ENCODE data around the gene FHOD3.
A peak's percentile ranks its signal among the peaks of the same experiment; 100 is the strongest.

FHOD3 gene

DNA sequence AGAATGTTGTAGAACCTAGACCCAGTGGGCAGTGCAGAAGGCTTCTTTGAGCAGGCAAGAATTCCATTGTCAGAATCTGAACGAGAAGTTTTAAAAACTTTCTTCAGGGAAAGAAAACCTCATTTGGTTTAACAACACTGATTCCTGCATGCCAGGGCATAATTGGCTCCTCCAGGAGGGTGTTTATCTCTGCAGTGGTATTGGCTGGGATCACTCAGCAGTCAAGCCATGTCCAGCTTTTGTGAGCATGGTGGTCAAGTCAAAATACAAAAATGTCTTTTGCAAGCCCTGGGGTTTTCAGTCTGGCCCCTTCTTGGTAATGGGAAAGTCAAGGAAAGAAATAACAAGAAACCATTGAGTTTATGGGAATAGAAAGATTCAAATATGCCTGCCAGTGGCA is 28.3 kb downstream of the FHOD3 start:
- no peaks in the 10 kb centered on the region for H3K4me1 ChIP-seq (ENCODE audit: control insufficient read depth, insufficient read depth, low read length)
- H3K9me3 ChIP-seq (ENCODE audit: control insufficient read depth, insufficient read depth, low read depth, low read length): no peaks in the 10 kb centered on the region
- CTCF ChIA-PET: no interaction called here
- H3K27ac ChIP-seq (ENCODE audit: extremely low read depth, low read depth, low read length): no peak overlapping the region
- TF ChIP-seq ZNF133 (tag by site-specific recombination; IDR thresholded peaks at IDR 0.05) (peak; percentile 34; the same call in 1 of the 2 replicates), ZNF391 (tag by site-specific recombination; IDR thresholded peaks at IDR 0.05; ENCODE audit: borderline replicate concordance, low read depth) (no peak)
- POLR2A ChIA-PET: no interaction called here
- no peaks in the 10 kb centered on the region for H3K36me3 ChIP-seq (ENCODE audit: control insufficient read depth in 2 of 2, insufficient read depth in 1 of 2, low read length in 2 of 2)
- no peak overlapping the region for H3K4me3 ChIP-seq (ENCODE audit: low read depth, low read length)

DNA sequence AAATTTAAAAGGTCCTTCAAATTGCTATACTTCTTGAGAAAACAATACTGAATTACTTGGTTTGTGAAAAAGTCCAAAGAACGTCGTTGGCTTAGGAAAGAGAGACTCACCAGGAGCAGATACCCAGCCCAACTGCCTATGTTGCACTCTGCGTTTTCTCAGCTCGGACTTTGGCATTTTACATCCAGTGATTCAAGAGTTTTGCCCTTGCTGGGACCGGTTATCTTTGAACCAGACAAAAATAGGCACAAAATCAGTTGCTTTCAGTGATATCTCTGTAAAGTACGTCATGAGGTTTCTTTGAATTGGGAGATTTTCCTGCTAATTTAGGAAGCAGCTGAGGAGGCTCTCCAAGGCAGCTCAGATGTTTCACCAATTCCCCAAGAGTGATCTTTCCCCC is 29.3 kb downstream of the FHOD3 start:
- POLR2A ChIA-PET: no interaction called here
- Histone ChIP-seq H3K36me3 (ENCODE audit: control insufficient read depth in 2 of 2, insufficient read depth in 1 of 2, low read length in 2 of 2) (no peaks in the 10 kb centered on the region), H3K9me3 (ENCODE audit: control insufficient read depth, insufficient read depth, low read depth, low read length) (no peaks in the 10 kb centered on the region), H3K27ac (ENCODE audit: extremely low read depth, low read depth, low read length) (no peak overlapping the region), H3K4me1 (ENCODE audit: control insufficient read depth, insufficient read depth, low read length) (no peaks in the 10 kb centered on the region), H3K4me3 (ENCODE audit: low read depth, low read length) (no peak overlapping the region)
- CTCF ChIA-PET: interaction anchor here (0.6 kb wide), 1 partner anchor 116 kb away, joined by 3 read pairs; no protein-coding TSS in a partner anchor
- TF ChIP-seq, protein P1, sequence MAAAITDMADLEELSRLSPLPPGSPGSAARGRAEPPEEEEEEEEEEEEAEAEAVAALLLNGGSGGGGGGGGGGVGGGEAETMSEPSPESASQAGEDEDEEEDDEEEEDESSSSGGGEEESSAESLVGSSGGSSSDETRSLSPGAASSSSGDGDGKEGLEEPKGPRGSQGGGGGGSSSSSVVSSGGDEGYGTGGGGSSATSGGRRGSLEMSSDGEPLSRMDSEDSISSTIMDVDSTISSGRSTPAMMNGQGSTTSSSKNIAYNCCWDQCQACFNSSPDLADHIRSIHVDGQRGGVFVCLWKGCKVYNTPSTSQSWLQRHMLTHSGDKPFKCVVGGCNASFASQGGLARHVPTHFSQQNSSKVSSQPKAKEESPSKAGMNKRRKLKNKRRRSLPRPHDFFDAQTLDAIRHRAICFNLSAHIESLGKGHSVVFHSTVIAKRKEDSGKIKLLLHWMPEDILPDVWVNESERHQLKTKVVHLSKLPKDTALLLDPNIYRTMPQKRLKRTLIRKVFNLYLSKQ (tag by site-specific recombination; IDR thresholded peaks at IDR 0.05; ENCODE audit: borderline replicate concordance): no peak
- no peak for TF ChIP-seq ZNF37A (tag by site-specific recombination; IDR thresholded peaks at IDR 0.05)
- no peak for TF ChIP-seq SETDB1 (IDR thresholded peaks at IDR 0.05; ENCODE audit: insufficient read length, low read length)
- TF ChIP-seq, protein P2, sequence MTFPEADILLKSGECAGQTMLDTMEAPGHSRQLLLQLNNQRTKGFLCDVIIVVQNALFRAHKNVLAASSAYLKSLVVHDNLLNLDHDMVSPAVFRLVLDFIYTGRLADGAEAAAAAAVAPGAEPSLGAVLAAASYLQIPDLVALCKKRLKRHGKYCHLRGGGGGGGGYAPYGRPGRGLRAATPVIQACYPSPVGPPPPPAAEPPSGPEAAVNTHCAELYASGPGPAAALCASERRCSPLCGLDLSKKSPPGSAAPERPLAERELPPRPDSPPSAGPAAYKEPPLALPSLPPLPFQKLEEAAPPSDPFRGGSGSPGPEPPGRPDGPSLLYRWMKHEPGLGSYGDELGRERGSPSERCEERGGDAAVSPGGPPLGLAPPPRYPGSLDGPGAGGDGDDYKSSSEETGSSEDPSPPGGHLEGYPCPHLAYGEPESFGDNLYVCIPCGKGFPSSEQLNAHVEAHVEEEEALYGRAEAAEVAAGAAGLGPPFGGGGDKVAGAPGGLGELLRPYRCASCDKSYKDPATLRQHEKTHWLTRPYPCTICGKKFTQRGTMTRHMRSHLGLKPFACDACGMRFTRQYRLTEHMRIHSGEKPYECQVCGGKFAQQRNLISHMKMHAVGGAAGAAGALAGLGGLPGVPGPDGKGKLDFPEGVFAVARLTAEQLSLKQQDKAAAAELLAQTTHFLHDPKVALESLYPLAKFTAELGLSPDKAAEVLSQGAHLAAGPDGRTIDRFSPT (tag by site-specific recombination; IDR thresholded peaks at IDR 0.05): no peak
- TF ChIP-seq KLF10 (tag by site-specific recombination; IDR thresholded peaks at IDR 0.05): no peak
- TF ChIP-seq ZNF544 (tag by site-specific recombination; IDR thresholded peaks at IDR 0.05): no peak
- no peak for TF ChIP-seq ZNF660 (tag by site-specific recombination; IDR thresholded peaks at IDR 0.05)
- TF ChIP-seq ZNF510 (tag by site-specific recombination; IDR thresholded peaks at IDR 0.05; ENCODE audit: insufficient replicate concordance): no peak
- TF ChIP-seq ZNF654 (tag by site-specific recombination; IDR thresholded peaks at IDR 0.05; ENCODE audit: low read depth): no peak
- TF ChIP-seq OVOL3 (tag by site-specific recombination; IDR thresholded peaks at IDR 0.05): no peak
- TF ChIP-seq, protein P3, sequence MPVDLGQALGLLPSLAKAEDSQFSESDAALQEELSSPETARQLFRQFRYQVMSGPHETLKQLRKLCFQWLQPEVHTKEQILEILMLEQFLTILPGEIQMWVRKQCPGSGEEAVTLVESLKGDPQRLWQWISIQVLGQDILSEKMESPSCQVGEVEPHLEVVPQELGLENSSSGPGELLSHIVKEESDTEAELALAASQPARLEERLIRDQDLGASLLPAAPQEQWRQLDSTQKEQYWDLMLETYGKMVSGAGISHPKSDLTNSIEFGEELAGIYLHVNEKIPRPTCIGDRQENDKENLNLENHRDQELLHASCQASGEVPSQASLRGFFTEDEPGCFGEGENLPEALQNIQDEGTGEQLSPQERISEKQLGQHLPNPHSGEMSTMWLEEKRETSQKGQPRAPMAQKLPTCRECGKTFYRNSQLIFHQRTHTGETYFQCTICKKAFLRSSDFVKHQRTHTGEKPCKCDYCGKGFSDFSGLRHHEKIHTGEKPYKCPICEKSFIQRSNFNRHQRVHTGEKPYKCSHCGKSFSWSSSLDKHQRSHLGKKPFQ (tag by site-specific recombination; IDR thresholded peaks at IDR 0.05): no peak
- TF ChIP-seq REPIN1 (tag by site-specific recombination; IDR thresholded peaks at IDR 0.05; ENCODE audit: low read depth): no peak
- TF ChIP-seq ZNF48 (tag by site-specific recombination; IDR thresholded peaks at IDR 0.05): no peak
- TF ChIP-seq ZNF701 (tag by site-specific recombination; IDR thresholded peaks at IDR 0.05): no peak
- no peak for TF ChIP-seq ZNF830 (tag by site-specific recombination; IDR thresholded peaks at IDR 0.05; ENCODE audit: low read depth)
- TF ChIP-seq KLF8 (tag by site-specific recombination; IDR thresholded peaks at IDR 0.05): no peak
- TF ChIP-seq ZBTB48 (tag by site-specific recombination; IDR thresholded peaks at IDR 0.05): no peak
